SK-N-SH treated with all-trans-retinoic acid at 6 μM for 48 hours (cell line): Measurements from ENCODE around the gene POLR1B.

Experiments
- BACH2 ChIP-seq: fragments of 250-450 bp; sonication (Bioruptor Pico); IDR thresholded peaks from 2 replicates; pipeline ENCODE4 v1.9.0; 2021; ENCODE audit warnings: mild to moderate bottlenecking, borderline replicate concordance
- CSDC2 ChIP-seq: fragments of 250-450 bp; sonication (Bioruptor Pico); IDR thresholded peaks from 2 replicates; pipeline ENCODE4 v1.5.0; 2020; ENCODE audit warnings: mild to moderate bottlenecking, moderate library complexity
- TCF4 ChIP-seq: fragments of 250-450 bp; sonication (Bioruptor Pico); IDR thresholded peaks from 2 replicates; pipeline ENCODE4 v1.8.0; 2021; ENCODE audit warnings: mild to moderate bottlenecking, moderate library complexity, borderline replicate concordance
- ZC3H10 ChIP-seq: fragments of 250-450 bp; sonication (Bioruptor Pico); IDR thresholded peaks from 2 replicates; pipeline ENCODE4 v1.5.1; 2021; ENCODE audit warnings: mild to moderate bottlenecking, moderate library complexity
- ZFP30 ChIP-seq: fragments of 450-650 bp; formaldehyde crosslinking; IDR thresholded peaks from 2 replicates; pipeline ENCODE4 v1.5.0; 2022; ENCODE audit warnings: mild to moderate bottlenecking, moderate library complexity
- ZNF565 ChIP-seq: fragments of 450-650 bp; formaldehyde crosslinking; conservative IDR thresholded peaks from 2 replicates; pipeline ENCODE4 v1.5.0; 2020; ENCODE audit warnings: low read depth, mild to moderate bottlenecking, moderate library complexity
- ZNF8 ChIP-seq: fragments of 450-650 bp; formaldehyde crosslinking; IDR thresholded peaks from 2 replicates; pipeline ENCODE4 v1.5.0; 2020; ENCODE audit warnings: mild to moderate bottlenecking, moderate library complexity
- TF ChIP-seq, protein P1 (sequence below): fragments of 250-450 bp; sonication (Bioruptor Pico); IDR thresholded peaks from 2 replicates; pipeline ENCODE4 v1.8.0; 2020; ENCODE audit warnings: mild to moderate bottlenecking, moderate library complexity, borderline replicate concordance
- TF ChIP-seq, protein P2 (sequence below): fragments of 250-450 bp; sonication (Bioruptor Pico); IDR thresholded peaks from 2 replicates; pipeline ENCODE4 v1.8.0; 2021; ENCODE audit warnings: low read depth, mild to moderate bottlenecking, moderate library complexity, borderline replicate concordance
- TF ChIP-seq, protein P3 (sequence below): fragments of 250-450 bp; sonication (Bioruptor Pico); IDR thresholded peaks from 2 replicates; pipeline ENCODE4 v1.5.1; 2021; ENCODE audit warnings: mild to moderate bottlenecking, moderate library complexity

- TF ChIP-seq ZC3H10 (no peak), BACH2 (CRISPR knock-in tag) (no peak), ZNF8 (CRISPR knock-in tag) (no peak), ZFP30 (CRISPR knock-in tag) (no peak), ZNF565 (CRISPR knock-in tag) (no peak), TCF4 (CRISPR knock-in tag) (no peak), CSDC2 (CRISPR knock-in tag) (no peak)
- TF ChIP-seq, protein P1, sequence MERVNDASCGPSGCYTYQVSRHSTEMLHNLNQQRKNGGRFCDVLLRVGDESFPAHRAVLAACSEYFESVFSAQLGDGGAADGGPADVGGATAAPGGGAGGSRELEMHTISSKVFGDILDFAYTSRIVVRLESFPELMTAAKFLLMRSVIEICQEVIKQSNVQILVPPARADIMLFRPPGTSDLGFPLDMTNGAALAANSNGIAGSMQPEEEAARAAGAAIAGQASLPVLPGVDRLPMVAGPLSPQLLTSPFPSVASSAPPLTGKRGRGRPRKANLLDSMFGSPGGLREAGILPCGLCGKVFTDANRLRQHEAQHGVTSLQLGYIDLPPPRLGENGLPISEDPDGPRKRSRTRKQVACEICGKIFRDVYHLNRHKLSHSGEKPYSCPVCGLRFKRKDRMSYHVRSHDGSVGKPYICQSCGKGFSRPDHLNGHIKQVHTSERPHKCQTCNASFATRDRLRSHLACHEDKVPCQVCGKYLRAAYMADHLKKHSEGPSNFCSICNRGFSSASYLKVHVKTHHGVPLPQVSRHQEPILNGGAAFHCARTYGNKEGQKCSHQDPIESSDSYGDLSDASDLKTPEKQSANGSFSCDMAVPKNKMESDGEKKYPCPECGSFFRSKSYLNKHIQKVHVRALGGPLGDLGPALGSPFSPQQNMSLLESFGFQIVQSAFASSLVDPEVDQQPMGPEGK (CRISPR knock-in tag), result no peak
- TF ChIP-seq, protein P2, sequence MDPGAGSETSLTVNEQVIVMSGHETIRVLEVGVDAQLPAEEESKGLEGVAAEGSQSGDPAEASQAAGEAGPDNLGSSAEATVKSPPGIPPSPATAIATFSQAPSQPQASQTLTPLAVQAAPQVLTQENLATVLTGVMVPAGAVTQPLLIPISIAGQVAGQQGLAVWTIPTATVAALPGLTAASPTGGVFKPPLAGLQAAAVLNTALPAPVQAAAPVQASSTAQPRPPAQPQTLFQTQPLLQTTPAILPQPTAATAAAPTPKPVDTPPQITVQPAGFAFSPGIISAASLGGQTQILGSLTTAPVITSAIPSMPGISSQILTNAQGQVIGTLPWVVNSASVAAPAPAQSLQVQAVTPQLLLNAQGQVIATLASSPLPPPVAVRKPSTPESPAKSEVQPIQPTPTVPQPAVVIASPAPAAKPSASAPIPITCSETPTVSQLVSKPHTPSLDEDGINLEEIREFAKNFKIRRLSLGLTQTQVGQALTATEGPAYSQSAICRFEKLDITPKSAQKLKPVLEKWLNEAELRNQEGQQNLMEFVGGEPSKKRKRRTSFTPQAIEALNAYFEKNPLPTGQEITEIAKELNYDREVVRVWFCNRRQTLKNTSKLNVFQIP (CRISPR knock-in tag), result no peak
- TF ChIP-seq, protein P3, sequence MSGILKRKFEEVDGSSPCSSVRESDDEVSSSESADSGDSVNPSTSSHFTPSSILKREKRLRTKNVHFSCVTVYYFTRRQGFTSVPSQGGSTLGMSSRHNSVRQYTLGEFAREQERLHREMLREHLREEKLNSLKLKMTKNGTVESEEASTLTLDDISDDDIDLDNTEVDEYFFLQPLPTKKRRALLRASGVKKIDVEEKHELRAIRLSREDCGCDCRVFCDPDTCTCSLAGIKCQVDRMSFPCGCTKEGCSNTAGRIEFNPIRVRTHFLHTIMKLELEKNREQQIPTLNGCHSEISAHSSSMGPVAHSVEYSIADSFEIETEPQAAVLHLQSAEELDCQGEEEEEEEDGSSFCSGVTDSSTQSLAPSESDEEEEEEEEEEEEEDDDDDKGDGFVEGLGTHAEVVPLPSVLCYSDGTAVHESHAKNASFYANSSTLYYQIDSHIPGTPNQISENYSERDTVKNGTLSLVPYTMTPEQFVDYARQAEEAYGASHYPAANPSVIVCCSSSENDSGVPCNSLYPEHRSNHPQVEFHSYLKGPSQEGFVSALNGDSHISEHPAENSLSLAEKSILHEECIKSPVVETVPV (CRISPR knock-in tag), result no peak
Observed at GRCh38 chr2:112622528-112622849, 80.2 kb downstream of the POLR1B start.
